Measurements from ENCODE around the gene FSIP1.

FSIP1 gene

DNA sequence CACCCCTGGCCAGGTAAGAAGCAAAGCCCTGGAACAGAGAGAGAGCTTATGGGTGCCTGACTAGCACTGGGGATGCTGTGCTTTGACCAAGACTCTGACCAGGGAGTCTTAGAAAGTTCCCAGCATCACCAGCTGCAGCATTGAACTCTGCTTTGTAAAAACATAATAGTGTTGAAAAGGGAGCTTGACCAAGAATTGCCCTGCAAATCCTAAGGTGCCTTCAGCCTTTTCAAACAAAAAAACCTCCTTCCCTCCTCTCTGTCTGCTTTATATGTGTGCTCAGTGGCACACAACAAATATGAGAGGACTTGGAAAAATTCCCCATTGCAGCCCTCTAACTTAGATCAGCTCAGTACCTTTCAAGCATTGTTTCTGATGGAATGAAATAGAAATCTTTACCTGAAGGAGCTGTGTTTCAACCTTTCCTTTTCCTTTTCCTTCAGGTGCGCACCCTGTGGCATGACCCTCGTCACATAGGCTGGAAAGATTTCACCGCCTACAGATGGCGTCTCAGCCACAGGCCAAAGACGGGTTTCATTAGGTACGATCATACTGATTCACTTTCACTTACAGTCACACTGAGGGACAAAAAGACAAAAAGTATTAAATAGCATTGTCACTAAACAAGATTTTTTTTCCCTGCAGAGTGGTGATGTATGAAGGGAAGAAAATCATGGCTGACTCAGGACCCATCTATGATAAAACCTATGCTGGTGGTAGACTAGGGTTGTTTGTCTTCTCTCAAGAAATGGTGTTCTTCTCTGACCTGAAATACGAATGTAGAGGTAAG lies 188.8 kb downstream of the FSIP1 start:
- Histone ChIP-seq H3K4me1 (ENCODE audit: control insufficient read depth, insufficient read depth, low read length) (peaks cover 4% of the 10 kb centered on the region; the same call in 1 of the 2 replicates), H3K36me3 (ENCODE audit: control insufficient read depth, insufficient read depth, low read length) (peaks cover 89% of the 10 kb centered on the region), H3K9ac (ENCODE audit: low read depth, low read length) (no peak overlapping the region), H3K27me3 (ENCODE audit: control insufficient read depth, insufficient read depth, low read length) (no peaks in the 10 kb centered on the region), H3K9me3 (ENCODE audit: control insufficient read depth, insufficient read depth, low read length) (no peaks in the 10 kb centered on the region), H3K27ac (ENCODE audit: low read depth, low read length) (no peak overlapping the region), H3K4me3 (ENCODE audit: low read depth, low read length) (no peak overlapping the region)

DNA sequence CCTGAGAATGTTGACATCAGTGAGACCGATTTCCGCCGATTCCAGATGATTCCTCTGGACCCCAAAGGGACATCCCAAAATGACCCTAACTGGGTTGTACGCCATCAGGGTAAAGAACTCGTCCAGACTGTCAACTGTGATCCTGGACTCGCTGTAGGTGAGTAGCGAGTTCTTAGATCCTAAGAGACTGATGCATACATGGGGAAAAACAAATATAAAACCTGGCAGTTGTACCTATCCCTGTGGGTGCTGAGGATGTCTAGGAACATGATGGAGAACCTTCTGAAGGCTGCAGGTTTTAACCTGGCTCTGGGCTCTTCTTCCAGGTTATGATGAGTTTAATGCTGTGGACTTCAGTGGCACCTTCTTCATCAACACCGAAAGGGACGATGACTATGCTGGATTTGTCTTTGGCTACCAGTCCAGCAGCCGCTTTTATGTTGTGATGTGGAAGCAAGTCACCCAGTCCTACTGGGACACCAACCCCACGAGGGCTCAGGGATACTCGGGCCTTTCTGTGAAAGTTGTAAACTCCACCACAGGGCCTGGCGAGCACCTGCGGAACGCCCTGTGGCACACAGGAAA lies 189.5 kb downstream of the FSIP1 start:
- H3K27ac ChIP-seq (ENCODE audit: low read depth, low read length): no peak overlapping the region
- peaks cover 4% of the 10 kb centered on the region; the same call in 1 of the 2 replicates for H3K4me1 ChIP-seq (ENCODE audit: control insufficient read depth, insufficient read depth, low read length)
- peaks cover 96% of the 10 kb centered on the region for H3K36me3 ChIP-seq (ENCODE audit: control insufficient read depth, insufficient read depth, low read length)
- H3K27me3 ChIP-seq (ENCODE audit: control insufficient read depth, insufficient read depth, low read length): no peaks in the 10 kb centered on the region
- no peak overlapping the region for H3K9ac ChIP-seq (ENCODE audit: low read depth, low read length)
- H3K9me3 ChIP-seq (ENCODE audit: control insufficient read depth, insufficient read depth, low read length): no peaks in the 10 kb centered on the region
- no peak overlapping the region for H3K4me3 ChIP-seq (ENCODE audit: low read depth, low read length)

DNA sequence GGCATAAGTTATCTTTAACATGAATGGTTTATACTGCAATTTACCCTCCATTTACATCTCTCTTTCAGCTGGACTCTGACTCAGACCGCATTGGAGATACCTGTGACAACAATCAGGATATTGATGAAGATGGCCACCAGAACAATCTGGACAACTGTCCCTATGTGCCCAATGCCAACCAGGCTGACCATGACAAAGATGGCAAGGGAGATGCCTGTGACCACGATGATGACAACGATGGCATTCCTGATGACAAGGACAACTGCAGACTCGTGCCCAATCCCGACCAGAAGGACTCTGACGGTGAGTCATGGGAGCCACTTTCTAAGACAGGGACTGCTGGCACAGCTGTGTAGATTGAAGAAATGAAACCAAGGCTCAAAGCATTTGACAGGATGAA lies 190.1 kb downstream of the FSIP1 start:
- peaks cover 100% of the 10 kb centered on the region for H3K36me3 ChIP-seq (ENCODE audit: control insufficient read depth, insufficient read depth, low read length)

DNA sequence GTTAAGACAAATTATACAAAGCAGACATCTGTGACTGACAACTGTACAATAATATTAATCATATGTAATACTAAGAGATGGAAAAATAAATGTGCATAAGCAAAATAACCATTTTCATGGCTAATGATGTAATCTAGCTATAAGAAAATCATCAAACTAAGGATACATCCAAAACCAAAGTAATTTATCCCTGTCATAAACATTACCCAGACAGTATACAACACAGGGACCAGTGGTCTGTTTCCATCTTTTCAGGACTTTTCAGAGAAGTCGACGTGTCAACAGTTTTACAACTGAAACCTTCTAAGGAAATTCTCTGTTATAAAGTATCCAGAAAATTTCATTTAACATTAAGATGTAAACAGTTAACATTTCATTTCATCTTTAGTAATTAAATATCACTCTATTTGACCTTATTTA lies 190.7 kb downstream of the FSIP1 start:
- Histone ChIP-seq H3K9ac (ENCODE audit: low read depth, low read length) (no peak overlapping the region), H3K36me3 (ENCODE audit: control insufficient read depth, insufficient read depth, low read length) (peaks cover 100% of the 10 kb centered on the region), H3K4me3 (ENCODE audit: low read depth, low read length) (no peak overlapping the region)

More for the DNA sequence above, 190.1 kb downstream of the FSIP1 start:
- no peak overlapping the region for H3K9ac ChIP-seq (ENCODE audit: low read depth, low read length)
- H3K4me3 ChIP-seq (ENCODE audit: low read depth, low read length): no peak overlapping the region
- H3K4me1 ChIP-seq (ENCODE audit: control insufficient read depth, insufficient read depth, low read length): peaks cover 4% of the 10 kb centered on the region; the same call in 1 of the 2 replicates
- H3K27ac ChIP-seq (ENCODE audit: low read depth, low read length): no peak overlapping the region
- H3K9me3 ChIP-seq (ENCODE audit: control insufficient read depth, insufficient read depth, low read length): no peaks in the 10 kb centered on the region
- no peaks in the 10 kb centered on the region for H3K27me3 ChIP-seq (ENCODE audit: control insufficient read depth, insufficient read depth, low read length)

DNA sequence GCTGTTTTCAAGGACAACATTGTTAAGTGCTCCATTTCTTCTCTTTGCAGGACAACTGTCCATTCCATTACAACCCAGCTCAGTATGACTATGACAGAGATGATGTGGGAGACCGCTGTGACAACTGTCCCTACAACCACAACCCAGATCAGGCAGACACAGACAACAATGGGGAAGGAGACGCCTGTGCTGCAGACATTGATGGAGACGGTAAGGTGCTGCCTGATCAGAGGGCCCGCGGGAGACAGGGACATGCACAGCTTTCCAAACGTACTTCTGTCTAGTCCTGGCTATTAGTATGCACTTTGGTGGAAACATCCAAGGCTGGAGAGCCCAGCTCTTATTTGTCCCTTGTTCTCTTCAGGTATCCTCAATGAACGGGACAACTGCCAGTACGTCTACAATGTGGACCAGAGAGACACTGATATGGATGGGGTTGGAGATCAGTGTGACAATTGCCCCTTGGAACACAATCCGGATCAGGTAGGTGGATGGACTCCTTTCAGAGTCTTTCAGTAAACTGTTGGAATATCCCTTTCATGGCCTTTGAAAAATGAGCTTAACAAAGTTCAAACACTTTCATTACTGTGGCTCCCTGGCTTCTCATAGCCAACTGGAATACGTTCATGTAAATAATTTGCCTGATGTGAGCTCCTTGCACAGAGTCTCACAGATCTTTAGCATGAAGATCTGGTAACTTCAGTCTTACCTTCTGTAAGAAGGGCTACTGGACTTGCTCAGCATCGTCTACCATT lies 191.3 kb downstream of the FSIP1 start:
- Histone ChIP-seq H3K27me3 (ENCODE audit: control insufficient read depth, insufficient read depth, low read length) (no peaks in the 10 kb centered on the region), H3K9me3 (ENCODE audit: control insufficient read depth, insufficient read depth, low read length) (no peaks in the 10 kb centered on the region), H3K36me3 (ENCODE audit: control insufficient read depth, insufficient read depth, low read length) (peaks cover 100% of the 10 kb centered on the region)

More for the DNA sequence above, 190.7 kb downstream of the FSIP1 start:
- Histone ChIP-seq H3K27ac (ENCODE audit: low read depth, low read length) (no peak overlapping the region), H3K4me1 (ENCODE audit: control insufficient read depth, insufficient read depth, low read length) (peaks cover 4% of the 10 kb centered on the region; the same call in 1 of the 2 replicates), H3K9me3 (ENCODE audit: control insufficient read depth, insufficient read depth, low read length) (no peaks in the 10 kb centered on the region), H3K27me3 (ENCODE audit: control insufficient read depth, insufficient read depth, low read length) (no peaks in the 10 kb centered on the region)

DNA sequence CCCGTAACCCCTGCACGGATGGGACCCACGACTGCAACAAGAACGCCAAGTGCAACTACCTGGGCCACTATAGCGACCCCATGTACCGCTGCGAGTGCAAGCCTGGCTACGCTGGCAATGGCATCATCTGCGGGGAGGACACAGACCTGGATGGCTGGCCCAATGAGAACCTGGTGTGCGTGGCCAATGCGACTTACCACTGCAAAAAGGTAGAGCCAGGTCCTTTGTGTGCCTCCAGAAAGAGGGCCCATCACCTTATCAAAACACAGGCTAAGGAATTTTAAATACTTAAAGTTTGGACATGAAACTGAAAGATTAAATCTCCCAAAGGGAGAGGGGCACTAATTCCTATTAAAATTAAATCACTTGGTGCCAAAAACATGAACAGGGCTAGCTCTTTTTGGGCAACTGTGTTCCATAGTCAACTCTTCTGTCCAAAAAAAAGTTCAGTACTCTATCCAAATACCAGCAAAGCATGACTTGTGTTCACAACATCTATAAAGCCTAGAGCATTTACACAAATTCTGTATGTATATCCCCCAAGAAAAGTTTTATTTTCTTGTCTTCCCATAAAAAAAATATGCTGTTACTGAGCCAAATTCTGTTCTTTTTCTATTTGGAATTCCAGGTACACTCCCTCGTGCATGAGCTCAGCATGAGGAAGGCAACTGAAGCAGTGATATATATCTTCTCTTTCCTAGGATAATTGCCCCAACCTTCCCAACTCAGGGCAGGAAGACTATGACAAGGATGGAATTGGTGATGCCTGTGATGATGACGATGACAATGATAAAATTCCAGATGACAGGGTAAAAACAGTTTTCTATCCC lies 192.6 kb downstream of the FSIP1 start:
- no peaks in the 10 kb centered on the region for H3K27me3 ChIP-seq (ENCODE audit: control insufficient read depth, insufficient read depth, low read length)
- H3K36me3 ChIP-seq (ENCODE audit: control insufficient read depth, insufficient read depth, low read length): peaks cover 100% of the 10 kb centered on the region
- H3K4me1 ChIP-seq (ENCODE audit: control insufficient read depth, insufficient read depth, low read length): no peaks in the 10 kb centered on the region
- H3K9me3 ChIP-seq (ENCODE audit: control insufficient read depth, insufficient read depth, low read length): no peaks in the 10 kb centered on the region
- H3K4me3 ChIP-seq (ENCODE audit: low read depth, low read length): no peak overlapping the region
- H3K27ac ChIP-seq (ENCODE audit: low read depth, low read length): no peak overlapping the region
- H3K9ac ChIP-seq (ENCODE audit: low read depth, low read length): no peak overlapping the region

More for the DNA sequence above, 191.3 kb downstream of the FSIP1 start:
- Histone ChIP-seq H3K27ac (ENCODE audit: low read depth, low read length) (no peak overlapping the region), H3K4me3 (ENCODE audit: low read depth, low read length) (no peak overlapping the region), H3K9ac (ENCODE audit: low read depth, low read length) (no peak overlapping the region), H3K4me1 (ENCODE audit: control insufficient read depth, insufficient read depth, low read length) (peaks cover 4% of the 10 kb centered on the region; the same call in 1 of the 2 replicates)

DNA sequence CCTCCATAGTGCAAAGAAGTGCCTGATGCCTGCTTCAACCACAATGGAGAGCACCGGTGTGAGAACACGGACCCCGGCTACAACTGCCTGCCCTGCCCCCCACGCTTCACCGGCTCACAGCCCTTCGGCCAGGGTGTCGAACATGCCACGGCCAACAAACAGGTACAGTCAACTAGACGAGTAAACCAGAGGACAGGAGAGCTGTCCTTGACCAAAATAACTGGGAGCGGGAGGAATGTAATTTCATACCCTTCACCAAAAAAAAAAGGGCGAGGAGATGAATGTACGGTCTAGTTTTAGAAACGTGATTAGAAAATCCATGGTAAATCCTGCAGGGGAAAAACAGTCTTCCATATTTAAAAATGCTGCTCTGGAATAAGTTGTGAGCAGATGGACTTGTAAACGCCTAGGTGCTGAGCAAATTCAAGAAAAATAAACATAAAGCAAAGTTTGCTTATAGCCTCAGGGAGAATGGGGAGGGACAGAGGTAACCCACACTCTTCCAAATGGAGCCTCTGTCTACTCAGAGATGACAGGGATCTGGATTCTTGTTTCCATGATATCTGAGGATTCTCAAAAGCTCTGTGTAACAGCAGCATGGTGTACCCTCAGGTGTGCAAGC lies 193.3 kb downstream of the FSIP1 start:
- no peaks in the 10 kb centered on the region for H3K27me3 ChIP-seq (ENCODE audit: control insufficient read depth, insufficient read depth, low read length)
- H3K36me3 ChIP-seq (ENCODE audit: control insufficient read depth, insufficient read depth, low read length): peaks cover 100% of the 10 kb centered on the region
- H3K9ac ChIP-seq (ENCODE audit: low read depth, low read length): no peak overlapping the region
- H3K4me3 ChIP-seq (ENCODE audit: low read depth, low read length): no peak overlapping the region
- H3K9me3 ChIP-seq (ENCODE audit: control insufficient read depth, insufficient read depth, low read length): no peaks in the 10 kb centered on the region
- no peaks in the 10 kb centered on the region for H3K4me1 ChIP-seq (ENCODE audit: control insufficient read depth, insufficient read depth, low read length)
- H3K27ac ChIP-seq (ENCODE audit: low read depth, low read length): no peak overlapping the region

DNA sequence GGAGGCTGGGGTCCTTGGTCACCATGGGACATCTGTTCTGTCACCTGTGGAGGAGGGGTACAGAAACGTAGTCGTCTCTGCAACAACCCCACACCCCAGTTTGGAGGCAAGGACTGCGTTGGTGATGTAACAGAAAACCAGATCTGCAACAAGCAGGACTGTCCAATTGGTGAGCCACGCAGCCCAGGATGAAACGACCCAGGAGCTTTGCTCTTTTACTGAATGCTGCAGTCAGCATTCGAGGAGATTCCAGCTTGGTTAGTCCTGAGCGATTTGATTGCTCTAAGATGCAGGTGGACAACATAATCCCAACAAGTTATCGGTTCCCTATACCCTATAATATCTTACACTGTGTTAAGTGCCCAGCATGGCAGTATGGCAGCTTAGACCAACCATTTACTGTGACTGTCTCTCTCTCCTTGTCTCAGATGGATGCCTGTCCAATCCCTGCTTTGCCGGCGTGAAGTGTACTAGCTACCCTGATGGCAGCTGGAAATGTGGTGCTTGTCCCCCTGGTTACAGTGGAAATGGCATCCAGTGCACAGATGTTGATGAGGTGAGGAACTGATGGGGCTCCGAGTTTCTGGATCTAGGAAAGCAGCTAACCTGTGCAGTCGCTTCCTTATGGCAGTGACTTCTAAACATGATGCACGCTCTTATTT lies 194.0 kb downstream of the FSIP1 start:
- Histone ChIP-seq H3K4me1 (ENCODE audit: control insufficient read depth, insufficient read depth, low read length) (no peaks in the 10 kb centered on the region), H3K27me3 (ENCODE audit: control insufficient read depth, insufficient read depth, low read length) (no peaks in the 10 kb centered on the region), H3K4me3 (ENCODE audit: low read depth, low read length) (no peak overlapping the region), H3K27ac (ENCODE audit: low read depth, low read length) (no peak overlapping the region), H3K9me3 (ENCODE audit: control insufficient read depth, insufficient read depth, low read length) (no peaks in the 10 kb centered on the region), H3K9ac (ENCODE audit: low read depth, low read length) (no peak overlapping the region), H3K36me3 (ENCODE audit: control insufficient read depth, insufficient read depth, low read length) (peaks cover 100% of the 10 kb centered on the region)

DNA sequence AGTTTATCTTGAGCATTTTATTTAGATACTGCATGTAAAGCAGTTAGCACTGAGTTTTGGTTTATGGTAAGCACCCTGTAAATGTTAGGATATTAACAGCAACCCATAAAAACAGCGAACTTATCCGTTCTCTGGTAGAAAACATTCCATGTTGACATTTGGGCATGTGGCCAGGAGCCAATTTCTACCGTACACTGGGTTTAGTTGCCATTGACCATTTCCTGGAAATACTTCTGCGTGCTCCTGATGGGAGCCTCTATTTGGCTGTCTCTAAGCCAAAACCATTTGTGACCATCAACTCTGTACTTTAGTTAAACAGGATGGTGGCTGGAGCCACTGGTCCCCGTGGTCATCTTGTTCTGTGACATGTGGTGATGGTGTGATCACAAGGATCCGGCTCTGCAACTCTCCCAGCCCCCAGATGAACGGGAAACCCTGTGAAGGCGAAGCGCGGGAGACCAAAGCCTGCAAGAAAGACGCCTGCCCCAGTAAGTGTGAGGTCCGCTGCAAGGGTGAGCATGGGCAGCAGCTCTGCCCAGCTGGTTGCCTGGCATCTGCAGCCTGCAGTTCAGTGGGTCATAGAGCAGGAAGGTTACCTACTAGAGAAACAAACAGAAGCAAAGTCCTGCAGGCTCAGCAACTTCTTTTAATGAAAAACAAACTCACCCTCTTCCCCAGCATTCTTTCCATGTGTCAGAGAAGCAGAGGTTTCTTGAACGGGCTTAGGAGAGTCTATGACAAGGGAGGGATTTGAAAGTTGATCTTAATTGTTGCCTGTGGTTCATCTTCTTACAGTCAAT lies 194.7 kb downstream of the FSIP1 start:
- Histone ChIP-seq H3K27ac (ENCODE audit: low read depth, low read length) (no peak overlapping the region), H3K9me3 (ENCODE audit: control insufficient read depth, insufficient read depth, low read length) (no peaks in the 10 kb centered on the region), H3K9ac (ENCODE audit: low read depth, low read length) (no peak overlapping the region), H3K27me3 (ENCODE audit: control insufficient read depth, insufficient read depth, low read length) (no peaks in the 10 kb centered on the region), H3K36me3 (ENCODE audit: control insufficient read depth, insufficient read depth, low read length) (peaks cover 100% of the 10 kb centered on the region), H3K4me1 (ENCODE audit: control insufficient read depth, insufficient read depth, low read length) (peaks cover 3% of the 10 kb centered on the region; the same call in 1 of the 2 replicates), H3K4me3 (ENCODE audit: low read depth, low read length) (no peak overlapping the region)
